K562 (cell line): ENCODE results near the gene ABCF2. TPM values are rescaled to one million over a fixed set of nuclear protein-coding genes. Genes with fewer than 3 reads are reported as not detected.

Experiments
- ARHGAP35 ChIP-seq: fragments of 450-650 bp; IDR thresholded peaks from 2 replicates; pipeline ENCODE4 v1.6.1; 2018; ENCODE audit not compliant: partially characterized antibody
- ATF7 ChIP-seq: fragments of 450-650 bp; IDR thresholded peaks from 2 replicates; pipeline ENCODE4 v1.7.1; 2014; ENCODE audit warnings: mild to moderate bottlenecking, moderate library complexity
- DMBX1 ChIP-seq: fragments of 250-450 bp; sonication (Bioruptor Pico); IDR thresholded peaks from 2 replicates; pipeline ENCODE4 v1.8.0; 2022; ENCODE audit warnings: inconsistent platforms, mild to moderate bottlenecking, moderate library complexity, borderline replicate concordance
- FOXJ2 ChIP-seq: fragments of 200-800 bp; sonication (Bioruptor generic); IDR thresholded peaks from 2 replicates; pipeline ENCODE4 v1.6.1; 2016; ENCODE audit warnings: missing genetic modification characterization, missing compliant biosample characterization
- FOXK1 ChIP-seq: sonication (generic); formaldehyde crosslinking; IDR thresholded peaks from 2 replicates; pipeline ENCODE4 v1.8.0; 2022; ENCODE audit warnings: missing genetic modification reagents, mild to moderate bottlenecking, borderline replicate concordance
- HDGF ChIP-seq: fragments of 450-650 bp; IDR thresholded peaks from 2 replicates; pipeline ENCODE4 v1.6.1; 2016
- MECOM ChIP-seq: fragments of 250-450 bp; sonication (Bioruptor Pico); IDR thresholded peaks from 2 replicates; pipeline ENCODE4 v1.8.0; 2022; ENCODE audit warnings: inconsistent platforms
- NFE2L1 ChIP-seq: fragments of 450-650 bp; IDR thresholded peaks from 2 replicates; pipeline ENCODE4 v1.6.1; 2016; ENCODE audit warnings: missing genetic modification characterization, low read depth, mild to moderate bottlenecking, missing compliant biosample characterization, moderate library complexity, borderline replicate concordance
- POLR2A ChIP-seq: fragments of 450-650 bp; conservative IDR thresholded peaks from 2 replicates; pipeline ENCODE4 v1.6.1; 2016
- SMARCC2 ChIP-seq: fragments of 450-650 bp; IDR thresholded peaks from 2 replicates; pipeline ENCODE4 v1.6.1; 2017; ENCODE audit warnings: antibody characterized with exemption, moderate library complexity, mild to moderate bottlenecking, low read depth
- SREBF2 ChIP-seq: sonication (generic); formaldehyde crosslinking; IDR thresholded peaks from 2 replicates; pipeline ENCODE4 v1.4.0; 2020; ENCODE audit warnings: mild to moderate bottlenecking, missing genetic modification reagents
- SUPT5H ChIP-seq: fragments of 450-650 bp; IDR thresholded peaks from 2 replicates; pipeline ENCODE4 v1.6.1; 2016
- TAF7 ChIP-seq: fragments of 450-650 bp; IDR thresholded peaks from 2 replicates; pipeline ENCODE4 v1.6.1; 2016; ENCODE audit warnings: missing genetic modification characterization, missing compliant biosample characterization
- TGIF2 ChIP-seq: sonication (generic); formaldehyde crosslinking; IDR thresholded peaks from 2 replicates; pipeline ENCODE4 v1.8.1; 2022; ENCODE audit warnings: mild to moderate bottlenecking, missing genetic modification reagents, moderate library complexity
- YY1 ChIP-seq, 3 experiments: IDR thresholded peaks; 2 replicates each; pipeline ENCODE4 v1.6.1; 2011; ENCODE audit warnings: low read length in 2 of 3, mild to moderate bottlenecking in 2 of 3, moderate library complexity in 2 of 3, borderline replicate concordance in 1 of 3, control low read depth in 1 of 3, low read depth in 1 of 3; ENCODE audit not compliant: insufficient read depth in 3 of 3, insufficient replicate concordance in 2 of 3, control insufficient read depth in 1 of 3, insufficient read length in 1 of 3; ENCODE audit errors: extremely low read depth in 1 of 3
- ZNF274 ChIP-seq: IDR thresholded peaks from 2 replicates; pipeline ENCODE4 v1.6.1; 2011; ENCODE audit warnings: low read depth, mild to moderate bottlenecking, low read length, moderate library complexity, borderline replicate concordance
- polyA plus RNA-seq, 8 experiments: library from polyadenylated mRNA; depleted of rRNA in 4 of 8; stranded (reverse) in 5 of 8; unstranded in 3 of 8; fragments of >200 nt; fragmentation: Nextera tagmentation in 2 of 8; fragmentation: Illumina TruSeq in 1 of 8; extraction: Ambion mirVana in 2 of 8; extraction: Trizol in 1 of 8; gene quantifications; 2 replicates each; pipeline versions ENCODE4 v1.2.1 to v1.2.3, GENCODE V29; 2011 to 2014; ENCODE audit warnings: inconsistent platforms in 1 of 8, missing spikeins in 1 of 8
- total RNA-seq, 7 experiments: library from RNA; depleted of rRNA in 6 of 7; stranded (reverse); fragments of >200 nt in 6 of 7; fragmentation: Illumina TruSeq in 2 of 7; extraction: Trizol in 2 of 7; gene quantifications; 2 replicates each; pipeline versions ENCODE4 v1.2.1 to v1.2.3, GENCODE V29; 2011 to 2021; ENCODE audit warnings: low replicate concordance in 1 of 7
- TF ChIP-seq, protein P1 (sequence below): fragments of 450-650 bp; IDR thresholded peaks from 2 replicates; pipeline ENCODE4 v1.6.1; 2016; ENCODE audit warnings: low read depth
- TF ChIP-seq, protein P2 (sequence below): sonication (generic); formaldehyde crosslinking; IDR thresholded peaks from 2 replicates; pipeline ENCODE4 v1.4.0; 2020; ENCODE audit warnings: mild to moderate bottlenecking, missing genetic modification reagents

ABCF2 gene
- total and polyA plus RNA-seq, 9 of the 15 experiments (the other 6 are each of a cell fraction or from before 2014, with no cell fraction given): 62.1 to 224 (median 113) TPM

DNA sequence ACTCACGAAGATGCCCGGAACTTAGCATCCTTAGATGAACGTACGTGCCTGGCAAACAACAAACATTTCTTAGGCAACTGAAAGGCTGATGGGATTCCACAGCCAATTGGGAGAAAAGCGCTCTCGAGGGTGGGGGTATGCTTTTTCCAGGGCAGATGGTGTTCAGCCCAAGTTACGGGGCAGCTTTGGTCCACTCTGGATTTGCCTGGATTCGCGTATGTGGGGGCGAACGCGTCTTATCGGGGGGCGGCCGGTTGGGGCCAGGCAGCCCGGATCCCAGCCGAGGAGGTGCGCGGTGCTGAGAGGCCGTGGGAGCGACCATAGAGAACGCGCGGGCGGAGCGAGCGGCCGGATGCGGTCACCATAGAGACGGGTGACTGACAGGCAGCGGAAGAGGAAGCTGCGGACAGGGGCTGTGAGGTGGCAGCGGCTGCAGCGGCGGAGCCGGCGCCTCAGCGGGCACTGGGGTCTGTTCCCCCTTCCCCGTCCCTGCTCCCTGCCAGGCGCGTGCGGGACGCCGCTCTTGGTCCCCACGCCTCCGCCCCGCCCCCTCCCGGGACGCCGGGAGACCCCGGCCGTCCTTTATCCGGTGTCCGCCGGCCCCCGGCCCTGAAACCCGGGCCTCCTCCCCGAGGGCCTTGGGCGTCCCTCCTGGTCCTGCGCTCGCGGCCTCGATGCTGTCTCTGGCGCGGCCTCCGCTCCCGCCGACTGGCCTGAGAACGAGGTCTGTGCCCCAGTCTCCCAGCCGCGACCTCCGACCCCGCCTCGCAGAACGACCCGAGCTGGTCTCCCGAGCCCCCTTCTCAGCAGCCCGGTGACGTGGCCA lies 5.3 kb upstream of the ABCF2 start, which contains the start of gene CHPF2 (continued):
- TF ChIP-seq ARHGAP35 (peak; percentile 29), DMBX1 (no peak), MECOM (no peak), ATF7 (peak; percentile 74; the same call in 1 of the 2 replicates), ZNF274 (no peak), SMARCC2 (no peak), TAF7 (tag) (peak; percentile 72; the same call in 1 of the 2 replicates), HDGF (0 out of 2 replicates have a peak, but pooled peaks have one; percentile 47), YY1 (IDR thresholded peaks at IDR 0.05; ENCODE audit: borderline replicate concordance in 1 of 3, control insufficient read depth in 1 of 3, extremely low read depth in 1 of 3, insufficient read depth in 3 of 3, insufficient read length in 1 of 3, insufficient replicate concordance in 2 of 3, low read depth in 1 of 3, low read length in 2 of 3) (peak in 2 of 3 experiments; percentile 71 to 73), TGIF2 (CRISPR knock-in tag) (peak; percentile 80; the same call in 1 of the 2 replicates), POLR2A (peak; percentile 81), FOXK1 (CRISPR knock-in tag) (no peak), SREBF2 (CRISPR knock-in tag) (no peak), FOXJ2 (tag) (no peak), SUPT5H (peak; percentile 86), NFE2L1 (no peak)
- TF ChIP-seq, protein P1, sequence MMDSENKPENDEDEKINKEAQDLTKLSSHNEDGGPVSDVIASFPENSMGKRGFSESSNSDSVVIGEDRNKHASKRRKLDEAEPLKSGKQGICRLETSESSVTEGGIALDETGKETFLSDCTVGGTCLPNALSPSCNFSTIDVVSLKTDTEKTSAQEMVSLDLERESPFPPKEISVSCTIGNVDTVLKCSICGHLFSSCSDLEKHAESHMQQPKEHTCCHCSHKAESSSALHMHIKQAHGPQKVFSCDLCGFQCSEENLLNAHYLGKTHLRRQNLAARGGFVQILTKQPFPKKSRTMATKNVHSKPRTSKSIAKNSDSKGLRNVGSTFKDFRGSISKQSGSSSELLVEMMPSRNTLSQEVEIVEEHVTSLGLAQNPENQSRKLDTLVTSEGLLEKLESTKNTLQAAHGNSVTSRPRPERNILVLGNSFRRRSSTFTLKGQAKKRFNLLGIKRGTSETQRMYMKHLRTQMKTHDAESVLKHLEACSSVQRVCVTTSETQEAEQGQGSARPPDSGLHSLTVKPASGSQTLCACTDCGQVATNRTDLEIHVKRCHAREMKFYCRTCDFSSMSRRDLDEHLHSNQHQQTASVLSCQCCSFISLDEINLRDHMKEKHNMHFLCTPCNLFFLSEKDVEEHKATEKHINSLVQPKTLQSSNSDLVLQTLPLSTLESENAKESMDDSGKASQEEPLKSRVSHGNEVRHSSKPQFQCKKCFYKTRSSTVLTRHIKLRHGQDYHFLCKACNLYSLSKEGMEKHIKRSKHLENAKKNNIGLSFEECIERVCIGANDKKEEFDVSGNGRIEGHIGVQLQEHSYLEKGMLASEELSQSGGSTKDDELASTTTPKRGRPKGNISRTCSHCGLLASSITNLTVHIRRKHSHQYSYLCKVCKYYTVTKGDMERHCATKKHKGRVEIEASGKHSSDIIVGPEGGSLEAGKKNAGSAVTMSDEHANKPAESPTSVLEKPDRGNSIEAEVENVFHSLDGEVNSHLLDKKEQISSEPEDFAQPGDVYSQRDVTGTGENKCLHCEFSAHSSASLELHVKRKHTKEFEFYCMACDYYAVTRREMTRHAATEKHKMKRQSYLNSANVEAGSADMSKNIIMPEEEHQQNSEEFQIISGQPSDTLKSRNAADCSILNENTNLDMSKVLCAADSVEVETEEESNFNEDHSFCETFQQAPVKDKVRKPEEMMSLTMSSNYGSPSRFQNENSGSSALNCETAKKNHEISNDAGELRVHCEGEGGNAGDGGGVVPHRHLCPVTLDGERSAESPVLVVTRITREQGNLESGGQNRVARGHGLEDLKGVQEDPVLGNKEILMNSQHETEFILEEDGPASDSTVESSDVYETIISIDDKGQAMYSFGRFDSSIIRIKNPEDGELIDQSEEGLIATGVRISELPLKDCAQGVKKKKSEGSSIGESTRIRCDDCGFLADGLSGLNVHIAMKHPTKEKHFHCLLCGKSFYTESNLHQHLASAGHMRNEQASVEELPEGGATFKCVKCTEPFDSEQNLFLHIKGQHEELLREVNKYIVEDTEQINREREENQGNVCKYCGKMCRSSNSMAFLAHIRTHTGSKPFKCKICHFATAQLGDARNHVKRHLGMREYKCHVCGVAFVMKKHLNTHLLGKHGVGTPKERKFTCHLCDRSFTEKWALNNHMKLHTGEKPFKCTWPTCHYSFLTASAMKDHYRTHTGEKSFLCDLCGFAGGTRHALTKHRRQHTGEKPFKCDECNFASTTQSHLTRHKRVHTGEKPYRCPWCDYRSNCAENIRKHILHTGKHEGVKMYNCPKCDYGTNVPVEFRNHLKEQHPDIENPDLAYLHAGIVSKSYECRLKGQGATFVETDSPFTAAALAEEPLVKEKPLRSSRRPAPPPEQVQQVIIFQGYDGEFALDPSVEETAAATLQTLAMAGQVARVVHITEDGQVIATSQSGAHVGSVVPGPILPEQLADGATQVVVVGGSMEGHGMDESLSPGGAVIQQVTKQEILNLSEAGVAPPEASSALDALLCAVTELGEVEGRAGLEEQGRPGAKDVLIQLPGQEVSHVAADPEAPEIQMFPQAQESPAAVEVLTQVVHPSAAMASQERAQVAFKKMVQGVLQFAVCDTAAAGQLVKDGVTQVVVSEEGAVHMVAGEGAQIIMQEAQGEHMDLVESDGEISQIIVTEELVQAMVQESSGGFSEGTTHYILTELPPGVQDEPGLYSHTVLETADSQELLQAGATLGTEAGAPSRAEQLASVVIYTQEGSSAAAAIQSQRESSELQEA: no peak
- TF ChIP-seq, protein P2, sequence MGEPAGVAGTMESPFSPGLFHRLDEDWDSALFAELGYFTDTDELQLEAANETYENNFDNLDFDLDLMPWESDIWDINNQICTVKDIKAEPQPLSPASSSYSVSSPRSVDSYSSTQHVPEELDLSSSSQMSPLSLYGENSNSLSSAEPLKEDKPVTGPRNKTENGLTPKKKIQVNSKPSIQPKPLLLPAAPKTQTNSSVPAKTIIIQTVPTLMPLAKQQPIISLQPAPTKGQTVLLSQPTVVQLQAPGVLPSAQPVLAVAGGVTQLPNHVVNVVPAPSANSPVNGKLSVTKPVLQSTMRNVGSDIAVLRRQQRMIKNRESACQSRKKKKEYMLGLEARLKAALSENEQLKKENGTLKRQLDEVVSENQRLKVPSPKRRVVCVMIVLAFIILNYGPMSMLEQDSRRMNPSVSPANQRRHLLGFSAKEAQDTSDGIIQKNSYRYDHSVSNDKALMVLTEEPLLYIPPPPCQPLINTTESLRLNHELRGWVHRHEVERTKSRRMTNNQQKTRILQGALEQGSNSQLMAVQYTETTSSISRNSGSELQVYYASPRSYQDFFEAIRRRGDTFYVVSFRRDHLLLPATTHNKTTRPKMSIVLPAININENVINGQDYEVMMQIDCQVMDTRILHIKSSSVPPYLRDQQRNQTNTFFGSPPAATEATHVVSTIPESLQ: peak; percentile 92
